HEK293 (cell line): ENCODE results near the gene HSPA4L.

Experiments
- GLI2 ChIP-seq: fragments of 450-650 bp; formaldehyde crosslinking; IDR thresholded peaks from 2 replicates; pipeline ENCODE4; 2017; ENCODE audit warnings: missing biosample characterization, missing genetic modification characterization, low read depth, borderline replicate concordance
- IKZF3 ChIP-seq: fragments of 450-650 bp; IDR thresholded peaks from 2 replicates; pipeline ENCODE4 v1.5.0; 2018; ENCODE audit warnings: missing biosample characterization, mild to moderate bottlenecking, missing genetic modification characterization, moderate library complexity
- KLF1 ChIP-seq: fragments of 450-650 bp; formaldehyde crosslinking; IDR thresholded peaks from 2 replicates; pipeline ENCODE4 v1.5.1; 2016; ENCODE audit warnings: missing biosample characterization, missing genetic modification characterization
- MYNN ChIP-seq: fragments of 450-650 bp; formaldehyde crosslinking; IDR thresholded peaks from 2 replicates; pipeline ENCODE4 v1.5.1; 2016; ENCODE audit warnings: missing biosample characterization, missing genetic modification characterization, borderline replicate concordance
- ZBTB7A ChIP-seq: fragments of 450-650 bp; formaldehyde crosslinking; IDR thresholded peaks from 2 replicates; pipeline ENCODE4 v1.5.1; 2016; ENCODE audit warnings: low read depth, missing biosample characterization, missing genetic modification characterization
- ZNF211 ChIP-seq: fragments of 450-650 bp; formaldehyde crosslinking; IDR thresholded peaks from 2 replicates; pipeline ENCODE4 v1.5.1; 2016; ENCODE audit warnings: low read depth, missing biosample characterization, missing genetic modification characterization
- ZNF335 ChIP-seq: fragments of 450-650 bp; formaldehyde crosslinking; conservative IDR thresholded peaks from 2 replicates; pipeline ENCODE4 v1.5.1; 2016; ENCODE audit warnings: missing biosample characterization, missing genetic modification characterization
- ZNF341 ChIP-seq: fragments of 450-650 bp; formaldehyde crosslinking; IDR thresholded peaks from 2 replicates; pipeline ENCODE4; 2016; ENCODE audit warnings: low read depth, missing biosample characterization, missing genetic modification characterization
- ZNF629 ChIP-seq: fragments of 450-650 bp; formaldehyde crosslinking; IDR thresholded peaks from 2 replicates; pipeline ENCODE4 v1.5.1; 2017; ENCODE audit warnings: missing biosample characterization, missing genetic modification characterization
- TF ChIP-seq, protein P1 (sequence below): fragments of 450-650 bp; formaldehyde crosslinking; IDR thresholded peaks from 2 replicates; pipeline ENCODE4 v1.5.1; 2016; ENCODE audit warnings: missing biosample characterization, missing genetic modification characterization
- TF ChIP-seq, protein P2 (sequence below): fragments of 450-650 bp; formaldehyde crosslinking; IDR thresholded peaks from 2 replicates; pipeline ENCODE4 v1.5.1; 2016; ENCODE audit warnings: missing biosample characterization, missing genetic modification characterization, low read depth
- TF ChIP-seq, protein P3 (sequence below): fragments of 450-650 bp; formaldehyde crosslinking; IDR thresholded peaks from 2 replicates; pipeline ENCODE4 v1.5.1; 2016; ENCODE audit warnings: missing biosample characterization, missing genetic modification characterization
- TF ChIP-seq, protein P4 (sequence below): fragments of 450-650 bp; IDR thresholded peaks from 2 replicates; pipeline ENCODE4 v1.5.1; 2018; ENCODE audit warnings: missing biosample characterization, mild to moderate bottlenecking, missing genetic modification characterization
- TF ChIP-seq, protein P5 (sequence below): fragments of 450-650 bp; formaldehyde crosslinking; IDR thresholded peaks from 2 replicates; pipeline ENCODE4 v1.5.1; 2017; ENCODE audit warnings: missing biosample characterization, missing genetic modification characterization
- TF ChIP-seq, protein P6 (sequence below): fragments of 450-650 bp; formaldehyde crosslinking; IDR thresholded peaks from 2 replicates; pipeline ENCODE4 v1.5.1; 2016; ENCODE audit warnings: missing biosample characterization, missing genetic modification characterization
- TF ChIP-seq, protein P7 (sequence below): fragments of 450-650 bp; formaldehyde crosslinking; IDR thresholded peaks from 2 replicates; pipeline ENCODE4 v1.5.1; 2016; ENCODE audit warnings: missing biosample characterization, missing genetic modification characterization, low read depth
- TF ChIP-seq, protein P8 (sequence below): fragments of 450-650 bp; formaldehyde crosslinking; IDR thresholded peaks from 2 replicates; pipeline ENCODE4 v1.5.1; 2016; ENCODE audit warnings: missing biosample characterization, missing genetic modification characterization

The HSPA4L gene

DNA sequence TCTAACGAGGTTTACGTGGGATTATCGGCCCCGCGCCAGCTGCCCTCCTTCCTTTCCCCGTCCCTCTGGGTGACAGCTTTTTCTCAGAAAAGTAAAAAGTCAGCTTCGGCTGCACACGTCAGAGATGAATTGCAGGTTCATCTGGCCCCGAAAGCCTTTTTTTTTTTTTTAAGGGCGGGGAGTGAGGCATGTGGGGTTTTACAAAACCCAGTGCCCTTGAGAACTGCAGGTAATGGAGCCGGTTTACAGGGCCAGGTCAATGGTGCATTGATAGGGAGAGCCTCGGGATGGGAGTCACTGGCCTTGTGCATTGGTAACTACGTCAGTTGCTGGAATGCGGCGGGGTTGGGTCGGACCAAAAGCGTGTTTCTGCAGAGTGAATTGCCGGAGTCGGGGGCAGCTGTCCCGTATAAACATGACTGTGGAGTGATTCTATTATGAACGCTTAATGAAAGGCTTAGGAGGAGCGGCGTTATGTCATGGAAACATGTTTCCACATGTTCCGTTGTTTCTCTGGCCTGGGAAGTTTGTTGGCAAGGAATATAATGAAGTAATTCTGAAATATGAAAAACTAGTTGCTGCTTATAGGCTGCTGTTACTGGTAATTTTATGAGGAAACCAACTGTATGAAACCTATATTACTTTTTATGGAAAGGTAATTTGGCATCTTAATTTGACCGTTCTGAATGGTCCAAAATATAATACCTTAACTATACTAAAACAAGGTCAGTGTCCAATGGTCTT lies 1.1 kb downstream of the HSPA4L start (continued):
- TF ChIP-seq MYNN (tag by site-specific recombination) (no peak), IKZF3 (tag by site-specific recombination) (peak; percentile 44; the same call in 1 of the 2 replicates), ZNF629 (tag by site-specific recombination) (peak; percentile 70; the same call in 1 of the 2 replicates), ZNF211 (tag by site-specific recombination) (no peak), GLI2 (tag by site-specific recombination) (no peak), ZNF341 (no peak), ZNF335 (tag by site-specific recombination) (no peak), KLF1 (no peak), ZBTB7A (tag by site-specific recombination) (no peak)
- TF ChIP-seq, protein P1, sequence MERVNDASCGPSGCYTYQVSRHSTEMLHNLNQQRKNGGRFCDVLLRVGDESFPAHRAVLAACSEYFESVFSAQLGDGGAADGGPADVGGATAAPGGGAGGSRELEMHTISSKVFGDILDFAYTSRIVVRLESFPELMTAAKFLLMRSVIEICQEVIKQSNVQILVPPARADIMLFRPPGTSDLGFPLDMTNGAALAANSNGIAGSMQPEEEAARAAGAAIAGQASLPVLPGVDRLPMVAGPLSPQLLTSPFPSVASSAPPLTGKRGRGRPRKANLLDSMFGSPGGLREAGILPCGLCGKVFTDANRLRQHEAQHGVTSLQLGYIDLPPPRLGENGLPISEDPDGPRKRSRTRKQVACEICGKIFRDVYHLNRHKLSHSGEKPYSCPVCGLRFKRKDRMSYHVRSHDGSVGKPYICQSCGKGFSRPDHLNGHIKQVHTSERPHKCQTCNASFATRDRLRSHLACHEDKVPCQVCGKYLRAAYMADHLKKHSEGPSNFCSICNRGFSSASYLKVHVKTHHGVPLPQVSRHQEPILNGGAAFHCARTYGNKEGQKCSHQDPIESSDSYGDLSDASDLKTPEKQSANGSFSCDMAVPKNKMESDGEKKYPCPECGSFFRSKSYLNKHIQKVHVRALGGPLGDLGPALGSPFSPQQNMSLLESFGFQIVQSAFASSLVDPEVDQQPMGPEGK = peak; percentile 38
- TF ChIP-seq, protein P2, sequence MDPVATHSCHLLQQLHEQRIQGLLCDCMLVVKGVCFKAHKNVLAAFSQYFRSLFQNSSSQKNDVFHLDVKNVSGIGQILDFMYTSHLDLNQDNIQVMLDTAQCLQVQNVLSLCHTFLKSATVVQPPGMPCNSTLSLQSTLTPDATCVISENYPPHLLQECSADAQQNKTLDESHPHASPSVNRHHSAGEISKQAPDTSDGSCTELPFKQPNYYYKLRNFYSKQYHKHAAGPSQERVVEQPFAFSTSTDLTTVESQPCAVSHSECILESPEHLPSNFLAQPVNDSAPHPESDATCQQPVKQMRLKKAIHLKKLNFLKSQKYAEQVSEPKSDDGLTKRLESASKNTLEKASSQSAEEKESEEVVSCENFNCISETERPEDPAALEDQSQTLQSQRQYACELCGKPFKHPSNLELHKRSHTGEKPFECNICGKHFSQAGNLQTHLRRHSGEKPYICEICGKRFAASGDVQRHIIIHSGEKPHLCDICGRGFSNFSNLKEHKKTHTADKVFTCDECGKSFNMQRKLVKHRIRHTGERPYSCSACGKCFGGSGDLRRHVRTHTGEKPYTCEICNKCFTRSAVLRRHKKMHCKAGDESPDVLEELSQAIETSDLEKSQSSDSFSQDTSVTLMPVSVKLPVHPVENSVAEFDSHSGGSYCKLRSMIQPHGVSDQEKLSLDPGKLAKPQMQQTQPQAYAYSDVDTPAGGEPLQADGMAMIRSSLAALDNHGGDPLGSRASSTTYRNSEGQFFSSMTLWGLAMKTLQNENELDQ (tag by site-specific recombination) = no peak
- TF ChIP-seq, protein P3, sequence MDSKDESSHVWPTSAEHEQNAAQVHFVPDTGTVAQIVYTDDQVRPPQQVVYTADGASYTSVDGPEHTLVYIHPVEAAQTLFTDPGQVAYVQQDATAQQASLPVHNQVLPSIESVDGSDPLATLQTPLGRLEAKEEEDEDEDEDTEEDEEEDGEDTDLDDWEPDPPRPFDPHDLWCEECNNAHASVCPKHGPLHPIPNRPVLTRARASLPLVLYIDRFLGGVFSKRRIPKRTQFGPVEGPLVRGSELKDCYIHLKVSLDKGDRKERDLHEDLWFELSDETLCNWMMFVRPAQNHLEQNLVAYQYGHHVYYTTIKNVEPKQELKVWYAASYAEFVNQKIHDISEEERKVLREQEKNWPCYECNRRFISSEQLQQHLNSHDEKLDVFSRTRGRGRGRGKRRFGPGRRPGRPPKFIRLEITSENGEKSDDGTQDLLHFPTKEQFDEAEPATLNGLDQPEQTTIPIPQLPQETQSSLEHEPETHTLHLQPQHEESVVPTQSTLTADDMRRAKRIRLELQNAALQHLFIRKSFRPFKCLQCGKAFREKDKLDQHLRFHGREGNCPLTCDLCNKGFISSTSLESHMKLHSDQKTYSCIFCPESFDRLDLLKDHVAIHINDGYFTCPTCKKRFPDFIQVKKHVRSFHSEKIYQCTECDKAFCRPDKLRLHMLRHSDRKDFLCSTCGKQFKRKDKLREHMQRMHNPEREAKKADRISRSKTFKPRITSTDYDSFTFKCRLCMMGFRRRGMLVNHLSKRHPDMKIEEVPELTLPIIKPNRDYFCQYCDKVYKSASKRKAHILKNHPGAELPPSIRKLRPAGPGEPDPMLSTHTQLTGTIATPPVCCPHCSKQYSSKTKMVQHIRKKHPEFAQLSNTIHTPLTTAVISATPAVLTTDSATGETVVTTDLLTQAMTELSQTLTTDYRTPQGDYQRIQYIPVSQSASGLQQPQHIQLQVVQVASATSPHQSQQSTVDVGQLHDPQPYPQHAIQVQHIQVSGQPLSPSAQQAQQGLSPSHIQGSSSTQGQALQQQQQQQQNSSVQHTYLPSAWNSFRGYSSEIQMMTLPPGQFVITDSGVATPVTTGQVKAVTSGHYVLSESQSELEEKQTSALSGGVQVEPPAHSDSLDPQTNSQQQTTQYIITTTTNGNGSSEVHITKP = peak; percentile 94
- TF ChIP-seq, protein P4, sequence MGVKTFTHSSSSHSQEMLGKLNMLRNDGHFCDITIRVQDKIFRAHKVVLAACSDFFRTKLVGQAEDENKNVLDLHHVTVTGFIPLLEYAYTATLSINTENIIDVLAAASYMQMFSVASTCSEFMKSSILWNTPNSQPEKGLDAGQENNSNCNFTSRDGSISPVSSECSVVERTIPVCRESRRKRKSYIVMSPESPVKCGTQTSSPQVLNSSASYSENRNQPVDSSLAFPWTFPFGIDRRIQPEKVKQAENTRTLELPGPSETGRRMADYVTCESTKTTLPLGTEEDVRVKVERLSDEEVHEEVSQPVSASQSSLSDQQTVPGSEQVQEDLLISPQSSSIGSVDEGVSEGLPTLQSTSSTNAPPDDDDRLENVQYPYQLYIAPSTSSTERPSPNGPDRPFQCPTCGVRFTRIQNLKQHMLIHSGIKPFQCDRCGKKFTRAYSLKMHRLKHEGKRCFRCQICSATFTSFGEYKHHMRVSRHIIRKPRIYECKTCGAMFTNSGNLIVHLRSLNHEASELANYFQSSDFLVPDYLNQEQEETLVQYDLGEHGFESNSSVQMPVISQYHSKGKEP (tag by site-specific recombination) = no peak
- TF ChIP-seq, protein P5, sequence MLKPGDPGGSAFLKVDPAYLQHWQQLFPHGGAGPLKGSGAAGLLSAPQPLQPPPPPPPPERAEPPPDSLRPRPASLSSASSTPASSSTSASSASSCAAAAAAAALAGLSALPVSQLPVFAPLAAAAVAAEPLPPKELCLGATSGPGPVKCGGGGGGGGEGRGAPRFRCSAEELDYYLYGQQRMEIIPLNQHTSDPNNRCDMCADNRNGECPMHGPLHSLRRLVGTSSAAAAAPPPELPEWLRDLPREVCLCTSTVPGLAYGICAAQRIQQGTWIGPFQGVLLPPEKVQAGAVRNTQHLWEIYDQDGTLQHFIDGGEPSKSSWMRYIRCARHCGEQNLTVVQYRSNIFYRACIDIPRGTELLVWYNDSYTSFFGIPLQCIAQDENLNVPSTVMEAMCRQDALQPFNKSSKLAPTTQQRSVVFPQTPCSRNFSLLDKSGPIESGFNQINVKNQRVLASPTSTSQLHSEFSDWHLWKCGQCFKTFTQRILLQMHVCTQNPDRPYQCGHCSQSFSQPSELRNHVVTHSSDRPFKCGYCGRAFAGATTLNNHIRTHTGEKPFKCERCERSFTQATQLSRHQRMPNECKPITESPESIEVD (tag by site-specific recombination) = peak; percentile 51
- TF ChIP-seq, protein P6, sequence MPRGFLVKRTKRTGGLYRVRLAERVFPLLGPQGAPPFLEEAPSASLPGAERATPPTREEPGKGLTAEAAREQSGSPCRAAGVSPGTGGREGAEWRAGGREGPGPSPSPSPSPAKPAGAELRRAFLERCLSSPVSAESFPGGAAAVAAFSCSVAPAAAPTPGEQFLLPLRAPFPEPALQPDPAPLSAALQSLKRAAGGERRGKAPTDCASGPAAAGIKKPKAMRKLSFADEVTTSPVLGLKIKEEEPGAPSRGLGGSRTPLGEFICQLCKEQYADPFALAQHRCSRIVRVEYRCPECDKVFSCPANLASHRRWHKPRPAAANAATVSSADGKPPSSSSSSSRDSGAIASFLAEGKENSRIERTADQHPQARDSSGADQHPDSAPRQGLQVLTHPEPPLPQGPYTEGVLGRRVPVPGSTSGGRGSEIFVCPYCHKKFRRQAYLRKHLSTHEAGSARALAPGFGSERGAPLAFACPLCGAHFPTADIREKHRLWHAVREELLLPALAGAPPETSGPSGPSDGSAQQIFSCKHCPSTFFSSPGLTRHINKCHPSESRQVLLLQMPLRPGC = no peak
- TF ChIP-seq, protein P7, sequence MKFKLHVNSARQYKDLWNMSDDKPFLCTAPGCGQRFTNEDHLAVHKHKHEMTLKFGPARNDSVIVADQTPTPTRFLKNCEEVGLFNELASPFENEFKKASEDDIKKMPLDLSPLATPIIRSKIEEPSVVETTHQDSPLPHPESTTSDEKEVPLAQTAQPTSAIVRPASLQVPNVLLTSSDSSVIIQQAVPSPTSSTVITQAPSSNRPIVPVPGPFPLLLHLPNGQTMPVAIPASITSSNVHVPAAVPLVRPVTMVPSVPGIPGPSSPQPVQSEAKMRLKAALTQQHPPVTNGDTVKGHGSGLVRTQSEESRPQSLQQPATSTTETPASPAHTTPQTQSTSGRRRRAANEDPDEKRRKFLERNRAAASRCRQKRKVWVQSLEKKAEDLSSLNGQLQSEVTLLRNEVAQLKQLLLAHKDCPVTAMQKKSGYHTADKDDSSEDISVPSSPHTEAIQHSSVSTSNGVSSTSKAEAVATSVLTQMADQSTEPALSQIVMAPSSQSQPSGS (tag by site-specific recombination) = peak; percentile 80
- TF ChIP-seq, protein P8, sequence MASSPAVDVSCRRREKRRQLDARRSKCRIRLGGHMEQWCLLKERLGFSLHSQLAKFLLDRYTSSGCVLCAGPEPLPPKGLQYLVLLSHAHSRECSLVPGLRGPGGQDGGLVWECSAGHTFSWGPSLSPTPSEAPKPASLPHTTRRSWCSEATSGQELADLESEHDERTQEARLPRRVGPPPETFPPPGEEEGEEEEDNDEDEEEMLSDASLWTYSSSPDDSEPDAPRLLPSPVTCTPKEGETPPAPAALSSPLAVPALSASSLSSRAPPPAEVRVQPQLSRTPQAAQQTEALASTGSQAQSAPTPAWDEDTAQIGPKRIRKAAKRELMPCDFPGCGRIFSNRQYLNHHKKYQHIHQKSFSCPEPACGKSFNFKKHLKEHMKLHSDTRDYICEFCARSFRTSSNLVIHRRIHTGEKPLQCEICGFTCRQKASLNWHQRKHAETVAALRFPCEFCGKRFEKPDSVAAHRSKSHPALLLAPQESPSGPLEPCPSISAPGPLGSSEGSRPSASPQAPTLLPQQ (tag by site-specific recombination) = no peak
